Neural progenitor cell (in vitro differentiated cells): Measurements from ENCODE around the gene GPR62. TPM values are rescaled to one million over a fixed set of nuclear protein-coding genes. Genes with fewer than 3 reads are reported as not detected.

ENCODE experiments used
- DNase-seq: peaks from one replicate; pipeline ENCODE4 v3.0.0-alpha.2; 2016; ENCODE audit warnings: low spot score
- H2AFZ ChIP-seq: fragments of 200-600 bp; sonication (generic); replicated peaks from 2 replicates; pipeline ENCODE4 v1.6.1; 2016; ENCODE audit warnings: antibody characterized with exemption
- H3F3A ChIP-seq: fragments of 200-600 bp; sonication (generic); 2 replicates; pipeline ENCODE4 v1.6.1; 2016; ENCODE audit warnings: antibody characterized with exemption, low read depth
- H3K27ac ChIP-seq: fragments of 200-600 bp; sonication (generic); 2 replicates; pipeline ENCODE4 v1.5.1; 2016; ENCODE audit warnings: mild to moderate bottlenecking
- H3K27me3 ChIP-seq: fragments of 200-600 bp; sonication (generic); 2 replicates; pipeline ENCODE4 v1.6.1; 2016; ENCODE audit warnings: mild to moderate bottlenecking, moderate library complexity
- H3K36me3 ChIP-seq: fragments of 200-600 bp; sonication (generic); 2 replicates; pipeline ENCODE4 v1.5.1; 2016
- H3K4me1 ChIP-seq: fragments of 200-600 bp; sonication (generic); 2 replicates; pipeline ENCODE4 v1.6.1; 2016; ENCODE audit warnings: mixed run types
- H3K4me2 ChIP-seq: fragments of 200-600 bp; sonication (generic); 2 replicates; pipeline ENCODE4 v1.6.1; 2016
- H3K4me3 ChIP-seq: fragments of 200-600 bp; sonication (generic); 2 replicates; pipeline ENCODE4 v1.5.1; 2016
- H3K79me2 ChIP-seq: fragments of 200-600 bp; sonication (generic); 2 replicates; pipeline ENCODE4 v1.6.1; 2016; ENCODE audit warnings: low read depth
- H3K9ac ChIP-seq: fragments of 200-600 bp; sonication (generic); 2 replicates; pipeline ENCODE4 v1.6.1; 2016
- H3K9me3 ChIP-seq: fragments of 200-600 bp; sonication (generic); 2 replicates; pipeline ENCODE4 v1.5.1; 2016; ENCODE audit warnings: low read depth
- H4K20me1 ChIP-seq: fragments of 200-600 bp; sonication (generic); 2 replicates; pipeline ENCODE4 v1.6.1; 2016; ENCODE audit warnings: low read depth
- H3K27ac Mint-ChIP-seq: 3 replicates; pipeline ENCODE4 v1.8.0; 2021; ENCODE audit warnings: mixed read lengths
- H3K27me3 Mint-ChIP-seq: 2 replicates; pipeline ENCODE4 v1.8.0; 2022; ENCODE audit warnings: low read depth, mild to moderate bottlenecking, inconsistent platforms, moderate library complexity, mixed read lengths; ENCODE audit not compliant: insufficient read depth
- H3K36me3 Mint-ChIP-seq: 3 replicates; pipeline ENCODE4 v1.8.0; 2021; ENCODE audit warnings: mixed read lengths
- H3K4me1 Mint-ChIP-seq: 3 replicates; pipeline ENCODE4 v1.8.0; 2021; ENCODE audit warnings: mixed read lengths
- H3K4me3 Mint-ChIP-seq: 3 replicates; pipeline ENCODE4 v1.8.0; 2021; ENCODE audit warnings: mild to moderate bottlenecking, moderate library complexity, mixed read lengths
- H3K9me3 Mint-ChIP-seq: 3 replicates; pipeline ENCODE4 v1.8.0; 2020; ENCODE audit warnings: mixed read lengths
- CTCF ChIP-seq: fragments of 200-600 bp; sonication (generic); IDR thresholded peaks from 2 replicates; pipeline ENCODE4 v1.5.1; 2017; ENCODE audit warnings: antibody characterized with exemption, mild to moderate bottlenecking
- EZH2 ChIP-seq: fragments of 200-600 bp; sonication (generic); IDR thresholded peaks from 2 replicates; pipeline ENCODE4 v1.6.1; 2017; ENCODE audit warnings: antibody characterized with exemption, mild to moderate bottlenecking, moderate library complexity
- EZH2phosphoT487 ChIP-seq: fragments of 200-600 bp; sonication (generic); IDR thresholded peaks from 2 replicates; pipeline ENCODE4 v1.6.1; 2017; ENCODE audit warnings: antibody characterized with exemption
- total RNA-seq: library from RNA; depleted of rRNA; stranded (reverse); fragments of >200 nt; gene quantifications from 2 replicates; pipeline ENCODE4 v1.2.3, GENCODE V29; 2015; ENCODE audit warnings: low replicate concordance

GPR62 gene
- total RNA-seq, 1 donor from 2014 or later: 0.21 TPM

- Mint-ChIP-seq H3K27me3 (peaks cover 6% of the 10 kb centered on the region), H3K4me1 (no peaks in the 10 kb centered on the region), H3K4me3 (no peak overlapping the region), H3K27ac (no peak overlapping the region), H3K36me3 (peaks cover 9% of the 10 kb centered on the region), H3K9me3 (no peaks in the 10 kb centered on the region)
- Histone ChIP-seq H3K36me3 (no peaks in the 10 kb centered on the region), H3K4me1 (no peaks in the 10 kb centered on the region), H3K9ac (no peak overlapping the region), H2AFZ (no peak overlapping the region), H3K9me3 (no peaks in the 10 kb centered on the region), H3K4me2 (no peak overlapping the region), H3F3A (no peaks in the 10 kb centered on the region), H3K27me3 (no peaks in the 10 kb centered on the region), H3K79me2 (no peaks in the 10 kb centered on the region), H3K27ac (no peak overlapping the region), H4K20me1 (peaks cover 19% of the 10 kb centered on the region), H3K4me3 (no peak overlapping the region)
- no peak for DNase-seq
- no peak for TF ChIP-seq EZH2
- TF ChIP-seq CTCF: no peak
Observed at GRCh38 chr3:51932471-51933370, 22.5 kb upstream of the GPR62 start.

- DNase-seq: no peak
- Mint-ChIP-seq H3K27ac (no peak overlapping the region), H3K4me3 (no peak overlapping the region), H3K27me3 (peaks cover 6% of the 10 kb centered on the region), H3K9me3 (no peaks in the 10 kb centered on the region), H3K4me1 (no peaks in the 10 kb centered on the region), H3K36me3 (peaks cover 9% of the 10 kb centered on the region)
- Histone ChIP-seq H2AFZ (no peak overlapping the region), H4K20me1 (peaks cover 19% of the 10 kb centered on the region), H3K9ac (no peak overlapping the region), H3F3A (no peaks in the 10 kb centered on the region), H3K79me2 (no peaks in the 10 kb centered on the region), H3K27me3 (no peaks in the 10 kb centered on the region), H3K36me3 (no peaks in the 10 kb centered on the region), H3K9me3 (no peaks in the 10 kb centered on the region), H3K4me2 (no peak overlapping the region), H3K4me3 (no peak overlapping the region), H3K4me1 (no peaks in the 10 kb centered on the region), H3K27ac (no peak overlapping the region)
- TF ChIP-seq CTCF: no peak
- no peak for TF ChIP-seq EZH2
- TF ChIP-seq EZH2phosphoT487: no peak
Observed at GRCh38 chr3:51933471-51934138, 21.6 kb upstream of the GPR62 start.

- Mint-ChIP-seq H3K4me3 (no peak overlapping the region), H3K36me3 (peaks cover 9% of the 10 kb centered on the region), H3K27me3 (peaks cover 6% of the 10 kb centered on the region), H3K9me3 (no peaks in the 10 kb centered on the region), H3K4me1 (no peaks in the 10 kb centered on the region), H3K27ac (no peak overlapping the region)
- no peaks in the 10 kb centered on the region for H3K4me1 ChIP-seq
- no peak overlapping the region for H2AFZ ChIP-seq
- no peak overlapping the region for H3K27ac ChIP-seq
- H3K36me3 ChIP-seq: no peaks in the 10 kb centered on the region
- H4K20me1 ChIP-seq: peaks cover 18% of the 10 kb centered on the region
- H3K79me2 ChIP-seq: peaks cover 3% of the 10 kb centered on the region
- TF ChIP-seq EZH2phosphoT487: no peak
- TF ChIP-seq CTCF: no peak
- no peak for TF ChIP-seq EZH2
- H3F3A ChIP-seq: no peaks in the 10 kb centered on the region
- H3K9ac ChIP-seq: no peak overlapping the region
- DNase-seq: no peak
- no peak overlapping the region for H3K4me2 ChIP-seq
- H3K4me3 ChIP-seq: no peak overlapping the region
- no peaks in the 10 kb centered on the region for H3K9me3 ChIP-seq
- H3K27me3 ChIP-seq: no peaks in the 10 kb centered on the region
Observed at GRCh38 chr3:51934139-51934850, 20.9 kb upstream of the GPR62 start.
